Parathyroid adenoma (tissue), 2 donors: ENCODE data around the gene GULP1.
A peak's percentile ranks its signal among the peaks of the same experiment; 100 is the strongest.

ENCODE experiments used
- H2AFZ ChIP-seq: fragments of 300-600 bp; sonication (generic); one replicate; pipeline ENCODE4 v1.7.0; 2017; ENCODE audit warnings: antibody characterized with exemption, mild to moderate bottlenecking
- H3K27ac ChIP-seq: fragments of 300-600 bp; sonication (generic); one replicate; pipeline ENCODE4 v1.7.0; 2017
- H3K27me3 ChIP-seq: fragments of 300-600 bp; sonication (generic); one replicate; pipeline ENCODE4 v1.7.0; 2017; ENCODE audit warnings: low read length; ENCODE audit not compliant: control insufficient read depth, insufficient read depth
- H3K36me3 ChIP-seq: fragments of 300-600 bp; sonication (generic); one replicate; pipeline ENCODE4 v1.7.0; 2017; ENCODE audit warnings: low read length; ENCODE audit not compliant: control insufficient read depth, insufficient read depth
- H3K4me1 ChIP-seq: fragments of 300-600 bp; sonication (generic); one replicate; pipeline ENCODE4 v1.7.0; 2017; ENCODE audit warnings: control low read depth
- H3K4me2 ChIP-seq: fragments of 300-600 bp; sonication (generic); one replicate; pipeline ENCODE4 v1.7.0; 2017; ENCODE audit warnings: low read length
- H3K4me3 ChIP-seq: fragments of 300-600 bp; sonication (generic); one replicate; pipeline ENCODE4 v1.7.0; 2017; ENCODE audit warnings: low read depth, low read length
- H3K79me2 ChIP-seq: fragments of 300-600 bp; sonication (generic); one replicate; pipeline ENCODE4 v1.7.0; 2017; ENCODE audit warnings: control low read depth
- H3K9ac ChIP-seq: fragments of 300-600 bp; sonication (generic); one replicate; pipeline ENCODE4 v1.7.0; 2017; ENCODE audit warnings: mild to moderate bottlenecking
- H3K9me3 ChIP-seq: fragments of 300-600 bp; sonication (generic); one replicate; pipeline ENCODE4 v1.7.0; 2017; ENCODE audit warnings: low read length; ENCODE audit not compliant: control insufficient read depth
- CTCF ChIP-seq: fragments of 300-600 bp; sonication (generic); IDR thresholded peaks from one replicate; pipeline ENCODE4 v1.7.0; 2017; ENCODE audit warnings: antibody characterized with exemption, mild to moderate bottlenecking
- donor health status: primary hyperparathyroidism.

Gene GULP1

GRCh38 chr2:188285049-188285448 is 6.6 kb upstream of the GULP1 start:
- Histone ChIP-seq H3K4me2 (no peak overlapping the region), H3K27me3 (no peaks in the 10 kb centered on the region), H3K4me3 (no peak overlapping the region), H3K27ac (no peak overlapping the region), H3K79me2 (no peaks in the 10 kb centered on the region), H3K9me3 (no peaks in the 10 kb centered on the region), H3K36me3 (no peaks in the 10 kb centered on the region), H2AFZ (no peak overlapping the region), H3K9ac (no peak overlapping the region), H3K4me1 (no peaks in the 10 kb centered on the region)
- TF ChIP-seq CTCF: no peak

- H3K4me2 ChIP-seq: no peak overlapping the region
- no peaks in the 10 kb centered on the region for H3K79me2 ChIP-seq
- no peaks in the 10 kb centered on the region for H3K4me1 ChIP-seq
- H3K36me3 ChIP-seq: no peaks in the 10 kb centered on the region
- H3K4me3 ChIP-seq: no peak overlapping the region
- no peak overlapping the region for H3K9ac ChIP-seq
- no peak overlapping the region for H2AFZ ChIP-seq
- H3K27ac ChIP-seq: no peak overlapping the region
- no peaks in the 10 kb centered on the region for H3K9me3 ChIP-seq
- no peak for TF ChIP-seq CTCF
- H3K27me3 ChIP-seq: no peaks in the 10 kb centered on the region
Observed at GRCh38 chr2:188285774-188286173, 5.9 kb upstream of the GULP1 start.

- TF ChIP-seq CTCF: no peak
- Histone ChIP-seq H3K9ac (no peak overlapping the region), H3K9me3 (no peaks in the 10 kb centered on the region), H3K27me3 (no peaks in the 10 kb centered on the region), H3K79me2 (no peaks in the 10 kb centered on the region), H3K27ac (no peak overlapping the region), H3K4me2 (peak overlapping the region; percentile 92), H3K4me3 (peak overlapping the region; percentile 60), H2AFZ (peak overlapping the region; percentile 63), H3K36me3 (no peaks in the 10 kb centered on the region), H3K4me1 (no peaks in the 10 kb centered on the region)
Observed at GRCh38 chr2:188291142-188291616, 495 bp upstream of the GULP1 start.

GRCh38 chr2:188292348-188293239 is 920 bp downstream of the GULP1 start:
- Histone ChIP-seq H3K4me1 (no peaks in the 10 kb centered on the region), H3K27ac (peak overlapping the region; percentile 13), H3K4me3 (peak overlapping the region; percentile 60), H3K9ac (no peak overlapping the region), H3K79me2 (no peaks in the 10 kb centered on the region), H3K4me2 (peak overlapping the region; percentile 92), H2AFZ (peak overlapping the region; percentile 63), H3K9me3 (no peaks in the 10 kb centered on the region), H3K36me3 (no peaks in the 10 kb centered on the region), H3K27me3 (no peaks in the 10 kb centered on the region)
- no peak for TF ChIP-seq CTCF
